ENCODE results near the gene MAFB.
A peak's percentile ranks its signal among the peaks of the same experiment; 100 is the strongest.

Gene MAFB

DNA sequence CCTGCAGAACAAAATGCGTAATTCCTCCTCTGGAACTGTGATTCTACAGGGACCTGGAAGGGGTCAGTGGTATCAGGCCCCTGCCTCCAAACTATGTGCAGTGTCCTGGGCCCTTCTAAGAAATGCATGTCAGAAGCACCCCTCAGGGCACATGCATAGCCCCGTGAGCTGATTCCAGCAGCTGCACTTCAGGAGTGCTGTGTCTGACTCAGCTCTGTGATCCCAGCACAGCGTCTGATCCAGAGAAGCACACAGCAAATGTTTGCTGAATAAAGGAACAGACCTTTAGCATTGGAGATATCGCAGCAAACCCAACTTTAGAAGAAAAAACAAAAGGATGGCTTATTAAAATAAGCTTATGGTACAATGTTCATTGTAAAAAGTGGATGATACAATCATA, 15.8 kb upstream of the MAFB start:
- no peak overlapping the region for H3K4me3 ChIP-seq (ENCODE audit: control insufficient read depth, low read depth, low read length)
- TF ChIP-seq CTCF (conservative IDR thresholded peaks at IDR 0.05; ENCODE audit: control insufficient read depth, insufficient read depth, low read depth, low read length), result no peak
- no peak for DNase-seq (ENCODE audit: low read depth)

GRCh38 chr20:40703975-40704530, 15.0 kb upstream of the MAFB start:
- no peak for DNase-seq (ENCODE audit: low read depth)
- H3K4me3 ChIP-seq (ENCODE audit: control insufficient read depth, low read depth, low read length), result no peak overlapping the region
- TF ChIP-seq CTCF (conservative IDR thresholded peaks at IDR 0.05; ENCODE audit: control insufficient read depth, insufficient read depth, low read depth, low read length), result no peak

DNA sequence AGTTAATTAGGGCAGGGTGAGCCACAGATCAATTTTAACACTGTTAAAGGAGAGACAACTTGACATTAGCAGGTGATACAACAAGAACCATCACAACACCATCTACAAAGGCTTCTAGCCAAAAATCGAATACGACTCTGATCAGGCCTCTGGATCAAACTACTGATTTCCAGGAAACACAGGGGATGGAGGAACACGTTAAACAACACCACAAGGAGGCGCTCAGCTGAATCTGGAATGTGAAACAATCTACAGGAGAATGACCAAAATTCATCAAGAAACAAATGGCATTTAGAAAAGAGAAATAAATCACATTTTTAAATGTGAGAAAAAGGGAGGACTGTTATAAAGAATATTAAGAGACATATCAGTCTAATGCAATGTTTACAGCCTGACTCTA, 13.5 kb upstream of the MAFB start:
- H3K4me3 ChIP-seq (ENCODE audit: control insufficient read depth, low read depth, low read length), result no peak overlapping the region
- no peak for DNase-seq (ENCODE audit: low read depth)
- peak; percentile 9 for TF ChIP-seq CTCF (conservative IDR thresholded peaks at IDR 0.05; ENCODE audit: control insufficient read depth, insufficient read depth, low read depth, low read length)

DNA sequence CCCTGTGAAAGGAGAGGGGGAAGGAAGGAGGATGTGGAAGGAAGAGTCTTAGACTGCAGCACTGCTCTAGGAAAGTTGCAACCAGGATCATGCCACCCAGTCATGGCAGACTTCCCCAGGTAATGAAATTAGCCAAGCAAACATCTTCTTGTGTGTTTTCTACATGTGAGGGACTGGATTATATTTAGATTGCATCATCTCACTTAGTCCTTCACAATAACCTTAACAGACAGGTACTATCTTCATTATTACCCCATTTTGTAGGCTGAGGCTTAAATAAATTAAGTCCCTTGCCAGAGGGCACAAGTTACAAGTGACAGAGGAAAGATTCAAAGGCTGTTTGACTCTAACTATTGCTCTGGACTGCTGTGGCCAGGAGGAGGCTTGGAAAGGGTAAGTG, 9.7 kb upstream of the MAFB start:
- DNase-seq (ENCODE audit: low read depth), result no peak
- no peak for TF ChIP-seq CTCF (conservative IDR thresholded peaks at IDR 0.05; ENCODE audit: control insufficient read depth, insufficient read depth, low read depth, low read length)
- no peak overlapping the region for H3K4me3 ChIP-seq (ENCODE audit: control insufficient read depth, low read depth, low read length)

DNA sequence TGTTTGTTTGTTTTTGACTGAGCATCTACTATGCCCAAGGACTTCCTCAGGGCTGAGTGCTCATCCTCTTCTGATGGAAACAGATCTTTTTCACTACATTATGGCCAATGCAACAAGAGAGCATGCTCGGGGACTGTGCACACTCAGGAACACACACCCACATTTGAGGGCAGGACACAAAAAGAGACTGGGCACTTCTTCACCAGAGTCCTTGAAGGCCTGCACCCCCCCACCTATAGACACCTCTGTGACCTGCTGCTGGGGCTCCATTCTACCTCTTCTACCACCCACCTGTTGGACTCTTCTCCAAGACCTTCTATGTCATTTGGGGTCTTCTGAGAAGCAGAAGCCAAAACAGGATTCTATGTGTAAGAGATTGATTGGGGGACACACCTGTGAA, 9.2 kb upstream of the MAFB start:
- H3K4me3 ChIP-seq (ENCODE audit: control insufficient read depth, low read depth, low read length), result no peak overlapping the region
- TF ChIP-seq CTCF (conservative IDR thresholded peaks at IDR 0.05; ENCODE audit: control insufficient read depth, insufficient read depth, low read depth, low read length), result no peak
- no peak for DNase-seq (ENCODE audit: low read depth)

DNA sequence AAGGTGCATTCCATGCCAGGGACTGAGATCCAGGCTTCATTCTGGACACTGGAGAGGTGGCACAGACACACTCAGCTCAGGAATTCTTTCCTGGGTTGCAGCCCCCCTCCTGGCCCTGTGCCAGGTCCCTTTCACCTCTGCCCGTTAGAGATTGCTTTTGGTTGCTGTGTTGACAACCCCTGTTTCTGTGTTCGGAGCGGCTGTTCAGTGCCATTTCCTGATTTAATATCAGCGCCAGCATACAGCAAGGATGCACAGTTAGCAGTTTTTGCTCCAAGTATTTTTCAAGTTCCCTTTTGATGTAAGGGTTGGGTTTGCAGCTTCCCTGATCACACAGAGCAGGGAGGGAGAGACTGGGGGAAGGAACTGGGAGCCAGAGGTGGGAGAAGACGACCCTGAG, 8.5 kb upstream of the MAFB start:
- no peak for DNase-seq (ENCODE audit: low read depth)
- no peak overlapping the region for H3K4me3 ChIP-seq (ENCODE audit: control insufficient read depth, low read depth, low read length)
- TF ChIP-seq CTCF (conservative IDR thresholded peaks at IDR 0.05; ENCODE audit: control insufficient read depth, insufficient read depth, low read depth, low read length), result no peak

DNA sequence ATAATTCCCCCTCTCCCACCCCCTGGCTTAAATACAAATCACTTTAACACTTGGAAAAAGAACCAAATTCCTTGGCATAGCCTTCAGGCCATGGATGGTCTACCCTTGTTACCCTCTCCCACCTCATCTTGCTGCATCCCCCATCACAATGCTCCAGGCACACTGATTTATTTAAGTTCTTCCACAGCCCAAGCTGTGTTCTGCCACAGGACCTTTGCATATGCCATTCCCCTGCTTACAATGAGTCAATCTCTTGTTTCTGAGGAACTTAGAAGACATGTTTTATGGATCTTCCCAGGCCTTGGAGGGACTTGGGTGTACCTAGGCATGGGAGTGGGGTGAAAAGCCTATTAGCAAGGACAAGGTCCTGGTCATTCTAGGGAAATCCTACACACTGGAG, 6.2 kb upstream of the MAFB start:
- no peak for DNase-seq (ENCODE audit: low read depth)
- no peak overlapping the region for H3K4me3 ChIP-seq (ENCODE audit: control insufficient read depth, low read depth, low read length)
- no peak for TF ChIP-seq CTCF (conservative IDR thresholded peaks at IDR 0.05; ENCODE audit: control insufficient read depth, insufficient read depth, low read depth, low read length)
